Activated T-helper 1 cell treated with anti-CD3 and anti-CD28 coated beads, Interleukin-12 subunit alpha, Interleukin-12 subunit beta, Interleukin-2, Interleukin-4 antibody, amounts not matched to agents 30 ng/mL and 10 ng/mL and 1 ng/mL, durations not matched to agents 14 hours and 24 hours and 36 hours (primary cell): Measurements from ENCODE around the gene CPED1. TPM values are rescaled to one million over a fixed set of nuclear protein-coding genes. Genes with fewer than 3 reads are reported as not detected.

Source experiments
- DNase-seq: peaks from one replicate; pipeline ENCODE4 v3.0.0; 2021; ENCODE audit warnings: low spot score
- H3K27ac Mint-ChIP-seq: one replicate; pipeline ENCODE4 v1.8.0; 2021; ENCODE audit warnings: mild to moderate bottlenecking, mixed read lengths
- H3K27me3 Mint-ChIP-seq: one replicate; pipeline ENCODE4 v1.8.0; 2022; ENCODE audit warnings: mild to moderate bottlenecking, moderate library complexity, mixed read lengths; ENCODE audit not compliant: insufficient read depth
- H3K36me3 Mint-ChIP-seq: one replicate; pipeline ENCODE4 v1.8.0; 2021; ENCODE audit warnings: low read depth, mixed read lengths
- H3K4me1 Mint-ChIP-seq: one replicate; pipeline ENCODE4 v1.8.0; 2021; ENCODE audit warnings: low read depth, mixed read lengths
- H3K4me3 Mint-ChIP-seq: one replicate; pipeline ENCODE4 v1.8.0; 2021; ENCODE audit warnings: mild to moderate bottlenecking, moderate library complexity, mixed read lengths
- H3K9me3 Mint-ChIP-seq: one replicate; pipeline ENCODE4 v1.8.0; 2021; ENCODE audit warnings: mixed read lengths
- intact Hi-C: fragments of 100-400 bp; cut with micrococcal nuclease; formaldehyde crosslinking; loops from one replicate; pipeline ENCODE4 v1.15.1; 2024
- total RNA-seq: library from RNA; stranded (reverse); gene quantifications from 2 replicates; pipeline ENCODE4 v1.2.3, GENCODE V29; 2022

CPED1 gene
- total RNA-seq, 1 donor from 2014 or later: not detected

DNA sequence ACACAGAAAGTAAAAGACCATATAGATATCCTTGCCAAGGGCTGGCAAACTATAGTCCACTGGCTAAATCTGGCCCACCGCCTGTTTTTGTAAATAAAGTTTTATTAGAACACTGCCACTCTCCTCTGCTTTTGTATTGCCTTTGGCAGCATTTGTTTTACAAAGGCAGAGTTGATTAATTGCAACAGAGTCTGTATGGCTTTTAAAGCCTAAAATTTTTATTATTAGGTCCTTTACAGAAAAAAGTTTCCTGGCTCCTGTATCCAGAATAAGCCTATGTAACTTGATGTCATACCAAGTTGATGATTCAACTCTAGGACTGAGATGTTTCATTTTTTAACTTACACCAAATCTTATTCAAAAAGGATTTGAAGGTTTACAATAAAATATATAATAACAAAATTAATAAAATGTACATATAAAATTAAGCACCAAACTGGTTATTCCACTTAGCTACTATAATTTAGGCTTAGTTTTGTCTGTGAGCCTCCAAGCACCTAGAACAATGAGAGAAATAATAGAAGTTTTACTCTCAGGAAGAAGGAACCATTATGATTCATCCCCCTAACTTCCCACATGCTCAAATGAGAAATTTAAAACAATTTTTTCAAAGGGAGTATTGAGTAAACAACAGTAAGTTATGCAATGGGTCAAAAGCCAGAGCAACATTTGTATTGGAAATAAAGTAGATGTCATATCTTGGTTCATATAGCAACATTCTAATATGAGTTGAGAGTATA, 31.9 kb downstream of the CPED1 start:
- no peak overlapping the region for H3K27ac Mint-ChIP-seq
- no peaks in the 10 kb centered on the region for H3K36me3 Mint-ChIP-seq
- H3K27me3 Mint-ChIP-seq: peaks cover 10% of the 10 kb centered on the region
- no peak for DNase-seq
- no peaks in the 10 kb centered on the region for H3K4me1 Mint-ChIP-seq
- H3K4me3 Mint-ChIP-seq: no peak overlapping the region
- no peaks in the 10 kb centered on the region for H3K9me3 Mint-ChIP-seq
- intact Hi-C loops: no loop called here

DNA sequence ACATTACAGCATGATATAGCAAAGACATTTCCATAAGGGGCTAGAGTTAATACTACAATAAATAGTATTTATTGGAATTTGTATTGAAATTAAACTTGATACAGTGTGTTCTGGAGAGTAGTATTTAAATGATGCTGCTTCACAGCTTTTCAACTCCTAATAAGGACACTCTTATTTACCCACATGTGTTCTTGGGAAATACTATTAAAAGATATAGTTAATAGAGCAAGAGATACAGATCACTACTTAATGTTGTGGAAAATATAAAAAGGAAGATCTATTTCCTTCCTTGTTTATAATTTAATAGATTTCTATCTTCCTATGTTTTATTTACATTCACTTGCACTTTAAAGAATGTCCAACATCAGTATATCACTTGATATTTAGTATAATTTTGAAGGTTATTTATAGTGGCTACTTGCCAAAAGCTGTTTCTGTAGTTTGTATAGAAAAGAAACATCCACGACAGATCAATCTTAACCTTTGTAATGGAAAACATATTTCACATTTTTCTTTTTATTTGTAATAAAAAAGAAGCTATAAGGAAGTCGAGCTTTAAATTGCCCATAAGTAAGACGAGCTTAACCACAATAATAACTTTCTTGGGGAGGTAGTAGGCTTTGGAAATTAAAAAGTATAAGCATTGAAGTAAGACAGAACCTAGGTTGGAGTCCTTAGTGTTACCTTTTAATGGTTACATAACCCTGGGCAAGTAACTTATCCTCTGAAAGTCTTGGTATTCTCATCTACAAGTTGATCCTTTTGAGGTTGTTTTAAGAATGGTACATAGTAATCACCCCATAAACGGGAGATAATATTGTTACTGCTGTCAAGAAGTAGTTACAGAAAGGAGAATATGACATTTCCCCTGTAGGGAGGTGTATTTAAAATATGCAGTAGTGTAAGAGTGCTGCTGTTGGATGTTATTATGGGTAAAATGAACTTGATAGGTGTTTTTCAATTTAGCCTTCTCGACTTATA, 32.8 kb downstream of the CPED1 start:
- intact Hi-C loops: no loop called here
- DNase-seq: no peak
- H3K27me3 Mint-ChIP-seq: peaks cover 10% of the 10 kb centered on the region

DNA sequence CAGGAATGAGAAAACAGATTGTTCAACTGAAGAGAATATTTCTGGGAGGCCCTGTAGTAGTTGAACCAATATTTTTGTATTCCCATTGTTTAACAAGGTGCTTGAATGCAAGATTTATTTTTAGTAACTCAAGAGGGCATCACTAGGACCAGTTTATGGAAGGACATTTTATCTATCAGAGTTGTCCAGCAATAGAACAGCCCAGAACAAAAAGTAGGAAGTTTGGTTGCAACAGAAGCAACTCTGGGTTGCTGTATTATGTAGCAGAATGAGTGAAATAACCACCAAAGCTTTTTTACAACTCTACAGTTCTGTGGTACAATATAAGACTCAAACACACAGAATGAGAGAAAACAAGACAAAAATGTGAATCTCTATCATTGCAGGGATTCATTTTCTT, 34.7 kb downstream of the CPED1 start:
- no peaks in the 10 kb centered on the region for H3K36me3 Mint-ChIP-seq
- peaks cover 5% of the 10 kb centered on the region for H3K27me3 Mint-ChIP-seq
- intact Hi-C loops: no loop called here
- no peak overlapping the region for H3K4me3 Mint-ChIP-seq
- DNase-seq: no peak
- H3K4me1 Mint-ChIP-seq: no peaks in the 10 kb centered on the region
- no peaks in the 10 kb centered on the region for H3K9me3 Mint-ChIP-seq
- no peak overlapping the region for H3K27ac Mint-ChIP-seq

More for the DNA sequence above, 32.8 kb downstream of the CPED1 start:
- H3K4me3 Mint-ChIP-seq: no peak overlapping the region
- H3K27ac Mint-ChIP-seq: no peak overlapping the region
- no peaks in the 10 kb centered on the region for H3K36me3 Mint-ChIP-seq
- no peaks in the 10 kb centered on the region for H3K9me3 Mint-ChIP-seq
- H3K4me1 Mint-ChIP-seq: no peaks in the 10 kb centered on the region

DNA sequence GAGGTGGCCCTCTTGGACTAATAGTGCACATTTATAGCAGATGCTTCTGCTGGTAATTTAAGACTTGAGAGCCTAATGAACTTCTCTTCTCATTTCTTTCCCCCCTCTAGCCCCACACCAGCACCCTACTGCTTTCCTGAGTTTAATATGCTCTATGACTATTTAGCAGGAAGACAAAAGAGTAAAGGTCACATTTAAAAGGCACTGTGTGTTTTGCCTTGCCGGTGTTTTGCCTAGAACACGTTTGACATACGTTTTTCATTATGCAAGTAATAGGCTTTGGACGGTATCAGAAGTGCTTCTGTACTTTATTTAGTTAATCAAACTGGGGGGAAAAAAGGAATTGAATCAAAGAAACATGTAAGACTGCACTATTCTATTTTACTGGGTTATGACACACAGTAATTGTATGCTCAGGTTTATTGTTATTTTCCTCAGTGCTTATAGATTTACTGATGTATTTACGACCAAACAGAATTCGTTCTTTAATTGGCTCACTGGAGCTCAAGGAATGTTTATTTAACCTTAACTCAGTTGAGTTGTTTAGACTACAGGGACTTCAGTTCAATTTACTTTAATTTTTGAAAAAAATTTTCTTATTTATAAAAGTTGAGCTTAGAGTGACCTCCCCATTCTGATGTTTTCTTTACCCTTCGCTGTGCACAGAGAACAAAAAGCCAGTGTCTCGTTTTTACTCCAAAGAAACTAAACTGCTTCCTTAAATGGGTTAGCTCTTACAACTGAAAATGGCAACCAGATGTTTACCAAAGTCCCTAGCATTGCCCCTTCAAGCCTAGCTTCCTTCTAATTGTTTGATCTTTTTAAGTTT, 35.4 kb downstream of the CPED1 start:
- H3K4me3 Mint-ChIP-seq: no peak overlapping the region
- H3K36me3 Mint-ChIP-seq: no peaks in the 10 kb centered on the region
- H3K4me1 Mint-ChIP-seq: no peaks in the 10 kb centered on the region
- H3K27me3 Mint-ChIP-seq: peaks cover 5% of the 10 kb centered on the region
- H3K27ac Mint-ChIP-seq: no peak overlapping the region
- DNase-seq: no peak
- H3K9me3 Mint-ChIP-seq: no peaks in the 10 kb centered on the region
- intact Hi-C loops: no loop called here

DNA sequence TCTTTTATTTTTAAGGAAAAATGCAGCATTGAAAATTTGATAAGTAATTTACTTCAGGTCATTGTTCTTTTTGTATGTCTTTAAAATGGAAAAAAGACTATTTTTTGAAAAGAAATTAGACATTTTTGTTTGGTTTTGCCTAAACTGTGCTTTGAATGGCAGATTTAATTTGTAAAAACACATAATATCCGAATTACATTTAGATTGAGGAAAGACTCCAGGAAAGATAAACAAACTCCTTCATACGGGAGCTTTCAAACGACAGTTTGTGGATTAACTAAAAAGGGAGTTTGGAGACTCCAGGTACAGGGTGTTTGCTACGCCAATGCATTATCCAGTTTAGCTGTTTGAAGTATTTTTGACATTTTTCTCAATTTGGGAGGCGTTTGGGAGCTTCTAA, 36.1 kb downstream of the CPED1 start:
- no peaks in the 10 kb centered on the region for H3K36me3 Mint-ChIP-seq
- H3K27ac Mint-ChIP-seq: no peak overlapping the region
- peaks cover 7% of the 10 kb centered on the region for H3K27me3 Mint-ChIP-seq
- no peak for DNase-seq
- intact Hi-C loops: no loop called here
- no peak overlapping the region for H3K4me3 Mint-ChIP-seq
- no peaks in the 10 kb centered on the region for H3K4me1 Mint-ChIP-seq
- H3K9me3 Mint-ChIP-seq: no peaks in the 10 kb centered on the region

DNA sequence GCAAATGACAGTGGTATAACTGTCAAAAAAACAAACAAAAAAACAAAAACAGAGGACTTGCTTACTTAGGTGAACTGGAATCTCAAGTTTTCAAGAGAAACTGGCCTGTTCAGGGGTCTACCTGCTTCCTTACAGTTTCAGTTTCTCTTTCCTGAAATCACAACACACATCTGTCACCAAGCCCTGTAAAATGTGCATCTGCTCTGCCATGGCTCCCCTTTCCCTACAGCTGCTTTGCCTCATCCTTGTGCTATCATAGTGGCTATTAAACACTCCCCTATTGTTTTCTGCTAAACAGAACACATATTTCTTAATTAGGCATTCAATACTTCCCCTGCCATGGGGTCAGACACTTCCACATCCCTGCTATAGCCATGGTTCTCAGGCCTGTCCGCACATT, 37.6 kb downstream of the CPED1 start:
- no peak for DNase-seq
- intact Hi-C loops: no loop called here
- Mint-ChIP-seq H3K36me3 (no peaks in the 10 kb centered on the region), H3K27me3 (peaks cover 7% of the 10 kb centered on the region), H3K4me3 (no peak overlapping the region), H3K27ac (no peak overlapping the region), H3K4me1 (no peaks in the 10 kb centered on the region), H3K9me3 (no peaks in the 10 kb centered on the region)

DNA sequence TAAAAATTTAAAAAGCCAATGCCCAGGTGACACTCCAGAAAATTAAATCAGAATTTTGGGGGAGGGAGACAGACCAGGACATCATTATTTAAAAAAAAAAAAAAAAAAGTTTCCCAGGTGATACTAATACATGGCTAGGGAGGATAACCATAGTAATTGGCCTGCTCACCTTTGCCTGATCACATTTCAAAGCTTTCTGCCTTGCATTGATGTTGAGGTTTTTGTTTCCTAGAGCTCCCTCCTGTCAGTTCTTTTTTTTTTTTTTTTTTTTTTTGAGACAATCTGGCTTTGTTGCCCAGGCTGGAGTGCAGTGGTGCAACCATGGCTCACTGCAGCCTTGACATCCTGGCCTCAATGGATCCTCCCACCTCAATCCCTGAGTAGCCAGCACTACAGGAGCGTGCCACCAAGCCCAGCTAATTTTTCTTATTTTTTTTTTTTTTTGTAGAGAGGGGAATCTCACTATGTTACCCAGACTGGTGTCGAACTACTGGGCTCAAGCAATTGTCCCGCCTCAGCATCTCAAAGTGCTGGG, 38.1 kb downstream of the CPED1 start:
- Mint-ChIP-seq H3K27me3 (peaks cover 7% of the 10 kb centered on the region), H3K9me3 (no peaks in the 10 kb centered on the region), H3K27ac (no peak overlapping the region), H3K4me3 (no peak overlapping the region), H3K36me3 (no peaks in the 10 kb centered on the region), H3K4me1 (no peaks in the 10 kb centered on the region)
- no peak for DNase-seq
- intact Hi-C loops: no loop called here

DNA sequence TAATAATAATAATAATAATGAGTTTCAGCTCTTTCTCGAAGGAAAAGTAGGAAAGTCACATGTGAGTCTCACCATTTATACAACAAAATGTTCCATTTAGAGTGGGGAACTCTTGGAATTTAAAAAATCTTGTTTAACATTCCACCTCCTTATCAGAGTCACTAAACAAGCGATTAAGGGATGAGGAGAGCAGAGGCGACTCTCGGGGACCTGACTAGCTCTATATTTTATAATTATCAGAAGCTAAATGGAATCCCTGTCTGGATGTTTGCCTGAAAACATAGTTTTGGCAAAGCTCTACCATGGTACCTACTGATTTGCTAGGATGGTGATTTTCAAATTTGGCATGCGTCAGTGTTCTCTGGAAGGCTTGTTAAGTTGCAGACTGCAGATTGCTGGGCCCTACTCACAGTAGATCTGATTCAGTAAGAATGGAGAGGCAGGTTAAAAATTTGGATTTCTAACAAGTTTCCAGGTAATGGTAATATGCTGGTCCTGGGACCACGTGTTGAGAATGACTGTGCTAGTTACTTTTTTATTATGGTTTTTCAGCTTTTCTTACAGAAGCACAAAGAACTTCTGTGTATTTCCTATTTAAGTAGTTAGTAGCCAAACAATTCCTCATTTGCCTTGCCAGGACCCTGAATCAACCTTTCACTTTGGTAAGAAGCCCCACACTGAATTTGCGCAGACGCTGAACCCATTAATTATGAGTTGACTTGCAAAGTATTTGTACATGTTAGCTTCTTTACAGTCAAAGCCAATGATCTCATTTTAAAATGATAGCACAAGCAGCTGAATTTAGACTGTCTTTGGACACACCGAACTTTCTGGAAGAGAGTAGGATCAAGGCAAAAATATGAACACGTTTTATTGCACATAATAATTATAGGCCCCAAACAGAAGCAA, 39.5 kb downstream of the CPED1 start:
- Mint-ChIP-seq H3K27ac (no peak overlapping the region), H3K4me3 (no peak overlapping the region), H3K9me3 (no peaks in the 10 kb centered on the region), H3K27me3 (peaks cover 7% of the 10 kb centered on the region), H3K4me1 (no peaks in the 10 kb centered on the region), H3K36me3 (no peaks in the 10 kb centered on the region)
- intact Hi-C loops: no loop called here
- DNase-seq: no peak

DNA sequence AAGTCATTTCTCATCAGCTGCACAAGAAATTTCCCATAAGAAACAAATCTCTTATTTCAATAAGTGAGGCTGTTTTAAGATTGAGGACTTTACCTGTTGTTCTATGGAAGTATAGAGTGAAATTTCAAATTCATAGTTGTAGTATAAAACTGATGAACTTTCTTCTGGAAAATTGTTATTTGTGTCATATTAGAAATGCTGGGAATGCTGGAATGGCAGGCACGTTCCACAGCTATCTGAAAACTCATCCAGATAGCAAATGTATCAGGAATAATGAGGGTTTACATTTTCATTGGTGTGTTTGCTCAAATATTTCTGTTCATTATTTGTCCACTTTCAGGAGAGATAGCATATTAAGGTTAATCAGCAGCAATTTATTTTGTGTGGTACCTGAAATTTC, 40.8 kb downstream of the CPED1 start:
- Mint-ChIP-seq H3K36me3 (no peaks in the 10 kb centered on the region), H3K4me1 (no peaks in the 10 kb centered on the region), H3K9me3 (no peaks in the 10 kb centered on the region), H3K4me3 (no peak overlapping the region), H3K27me3 (peaks cover 5% of the 10 kb centered on the region), H3K27ac (no peak overlapping the region)
- intact Hi-C loops: no loop called here
- no peak for DNase-seq

DNA sequence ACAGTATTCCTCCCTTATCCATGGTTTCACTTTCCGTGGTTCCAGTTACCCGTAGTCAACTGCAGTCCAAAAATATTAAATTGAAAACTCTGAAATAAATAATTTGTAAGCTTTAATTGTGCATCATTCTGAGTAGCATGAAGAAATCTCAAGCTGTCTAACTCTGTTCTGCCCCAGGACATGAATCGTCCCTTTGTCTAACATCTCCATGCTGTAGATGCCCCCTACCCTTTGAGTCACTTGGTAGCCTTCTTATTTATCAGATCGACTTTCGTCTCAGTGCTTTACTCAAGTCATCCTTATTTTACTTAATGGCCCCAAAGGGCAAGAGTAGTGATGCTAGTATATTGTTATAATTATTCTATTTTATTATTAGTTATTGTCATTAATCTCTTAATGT, 41.8 kb downstream of the CPED1 start:
- no peak overlapping the region for H3K27ac Mint-ChIP-seq
- peaks cover 2% of the 10 kb centered on the region for H3K27me3 Mint-ChIP-seq
- no peak overlapping the region for H3K4me3 Mint-ChIP-seq
- no peaks in the 10 kb centered on the region for H3K36me3 Mint-ChIP-seq
- H3K4me1 Mint-ChIP-seq: no peaks in the 10 kb centered on the region
- no peaks in the 10 kb centered on the region for H3K9me3 Mint-ChIP-seq
- intact Hi-C loops: no loop called here
- no peak for DNase-seq

DNA sequence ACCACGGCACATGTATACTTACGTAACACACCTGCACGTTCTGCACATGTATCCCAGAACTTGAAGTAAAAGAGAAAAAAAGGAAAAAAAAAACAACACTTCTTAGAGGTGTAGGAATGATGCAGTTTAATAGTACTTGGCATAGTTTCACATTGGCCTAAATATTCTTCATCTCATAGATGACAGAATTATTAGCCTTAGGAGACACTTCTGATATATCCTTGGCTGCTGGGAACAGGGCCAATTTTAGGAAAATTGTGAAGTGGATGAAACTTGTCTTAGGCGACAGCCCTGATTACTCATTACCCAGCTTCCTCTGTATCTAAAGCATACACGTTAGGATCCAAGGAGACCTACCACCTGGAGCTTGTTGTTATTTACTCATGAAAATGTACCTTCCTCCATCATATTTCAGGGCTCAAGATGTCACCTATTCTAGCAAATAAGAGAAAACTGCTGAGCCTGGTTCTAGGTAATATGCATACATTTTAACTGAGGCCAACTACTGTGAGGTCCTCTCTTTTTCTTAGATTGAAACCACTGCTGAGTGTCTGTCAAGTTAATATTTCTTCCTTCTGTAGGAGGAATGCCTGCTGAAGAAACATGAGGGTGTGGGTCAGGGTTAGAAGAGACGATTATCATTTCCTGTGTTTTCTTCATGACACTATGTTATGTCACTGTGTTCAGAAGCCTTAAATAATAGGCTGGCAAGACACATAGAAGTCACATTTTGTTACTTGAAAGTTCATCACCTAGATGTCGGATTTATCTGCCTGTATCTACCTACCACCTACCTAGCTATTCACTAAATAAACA, 44.3 kb downstream of the CPED1 start:
- Mint-ChIP-seq H3K27me3 (peaks cover 2% of the 10 kb centered on the region), H3K4me3 (no peak overlapping the region), H3K9me3 (no peaks in the 10 kb centered on the region), H3K27ac (no peak overlapping the region), H3K36me3 (no peaks in the 10 kb centered on the region), H3K4me1 (no peaks in the 10 kb centered on the region)
- intact Hi-C loops: no loop called here
- DNase-seq: no peak
